IMR-90 (cell line): Measurements from ENCODE around the gene ACP4. TPM values are rescaled to one million over a fixed set of nuclear protein-coding genes. Genes with fewer than 3 reads are reported as not detected.

Experiments
- ATAC-seq: fragments of 200-7000 bp; cut with Tn5 transposase; 2 replicates; pipeline ENCODE4 v1.9.1; 2020; ENCODE audit warnings: low read depth, mild to moderate bottlenecking, moderate library complexity
- BruUV-seq: library from RNA; stranded (reverse); fragments of 400-500 nt; replicated peaks from 2 replicates; lab custom pipeline; 2021; lab: Mats Ljungman, UMichigan
- CTCF ChIA-PET: fragments of 300-600 bp; formaldehyde crosslinking; extraction: SDS; loops from one replicate; lab custom pipeline; 2021; ENCODE audit warnings: antibody characterized with exemption; lab: Yijun Ruan, JAX
- POLR2A ChIA-PET: fragments of 300-600 bp; sonication (Branson Sonifier 250); formaldehyde crosslinking; loops from one replicate; lab custom pipeline; 2022; ENCODE audit warnings: antibody characterized with exemption; ENCODE audit not compliant: unreplicated experiment; lab: Charles Lee
- DNase-seq: peaks from one replicate; pipeline ENCODE4 v3.0.0; 2013
- H2AFZ ChIP-seq: replicated peaks from 2 replicates; pipeline ENCODE3; 2013; ENCODE audit warnings: low read length, mild to moderate bottlenecking; ENCODE audit not compliant: poor library complexity
- H2AK5ac ChIP-seq: 2 replicates; pipeline ENCODE4 v1.6.1; 2013; ENCODE audit warnings: low read depth, low read length, inconsistent platforms
- H2AK9ac ChIP-seq: replicated peaks from 2 replicates; pipeline ENCODE3; 2013; ENCODE audit warnings: mild to moderate bottlenecking, low read depth, low read length, moderate library complexity; ENCODE audit not compliant: poor library complexity
- H2BK120ac ChIP-seq: 2 replicates; pipeline ENCODE4 v1.6.1; 2013; ENCODE audit warnings: low read depth, low read length, inconsistent platforms
- H2BK15ac ChIP-seq: 3 replicates; pipeline ENCODE4 v1.6.1; 2013; ENCODE audit warnings: low read depth, low read length, inconsistent platforms
- H2BK20ac ChIP-seq: 2 replicates; pipeline ENCODE4 v1.6.1; 2013; ENCODE audit warnings: low read depth, mild to moderate bottlenecking, inconsistent platforms, low read length, moderate library complexity
- H2BK5ac ChIP-seq: 2 replicates; pipeline ENCODE4 v1.6.1; 2013; ENCODE audit warnings: mild to moderate bottlenecking, low read depth, low read length, inconsistent platforms; ENCODE audit not compliant: poor library complexity, severe bottlenecking
- H3K14ac ChIP-seq: replicated peaks from 2 replicates; pipeline ENCODE4 v1.6.1; 2013; ENCODE audit warnings: low read depth, low read length, inconsistent platforms
- H3K18ac ChIP-seq: 2 replicates; pipeline ENCODE4 v1.6.1; 2013; ENCODE audit warnings: low read depth, low read length, control low read depth
- H3K23ac ChIP-seq: 2 replicates; pipeline ENCODE4 v1.6.1; 2013; ENCODE audit warnings: low read depth, low read length, inconsistent platforms
- H3K27ac ChIP-seq: 2 replicates; pipeline ENCODE4 v1.5.1; 2013; ENCODE audit warnings: mild to moderate bottlenecking, control low read depth, low read length; ENCODE audit not compliant: insufficient read depth
- H3K27me3 ChIP-seq: 2 replicates; pipeline ENCODE4 v1.6.1; 2013; ENCODE audit warnings: low read length; ENCODE audit not compliant: control insufficient read depth, insufficient read depth
- H3K36me3 ChIP-seq: 2 replicates; pipeline ENCODE4 v1.6.1; 2013; ENCODE audit warnings: low read length, mixed read lengths; ENCODE audit not compliant: control insufficient read depth, insufficient read depth
- H3K4ac ChIP-seq: 2 replicates; pipeline ENCODE4 v1.6.1; 2013; ENCODE audit warnings: low read depth, low read length, inconsistent platforms
- H3K4me1 ChIP-seq: 2 replicates; pipeline ENCODE4 v1.6.1; 2013; ENCODE audit warnings: low read length, mixed read lengths; ENCODE audit not compliant: control insufficient read depth, insufficient read depth
- H3K4me2 ChIP-seq: 2 replicates; pipeline ENCODE4 v1.6.1; 2013; ENCODE audit warnings: low read depth, mild to moderate bottlenecking, control low read depth, low read length, moderate library complexity
- H3K4me3 ChIP-seq: 2 replicates; pipeline ENCODE4 v1.5.1; 2013; ENCODE audit warnings: low read depth, mild to moderate bottlenecking, control low read depth, low read length, moderate library complexity; ENCODE audit not compliant: insufficient read depth
- H3K56ac ChIP-seq: 2 replicates; pipeline ENCODE4 v1.6.1; 2013; ENCODE audit warnings: low read length, inconsistent platforms; ENCODE audit not compliant: insufficient read depth; ENCODE audit errors: extremely low read depth
- H3K79me1 ChIP-seq, 2 experiments: 2 replicates each; pipeline ENCODE4 v1.6.1; 2013; ENCODE audit warnings: low read length in 2 of 2, inconsistent platforms in 1 of 2, low read depth in 1 of 2
- H3K9ac ChIP-seq: 2 replicates; pipeline ENCODE4 v1.6.1; 2013; ENCODE audit warnings: low read depth, low read length, control low read depth
- H3K9me1 ChIP-seq: 2 replicates; pipeline ENCODE4 v1.6.1; 2013; ENCODE audit warnings: low read length, inconsistent platforms; ENCODE audit not compliant: insufficient read depth
- H3K9me3 ChIP-seq: 2 replicates; pipeline ENCODE4 v1.6.1; 2013; ENCODE audit warnings: low read length; ENCODE audit not compliant: control insufficient read depth, insufficient read depth
- H4K20me1 ChIP-seq: 2 replicates; pipeline ENCODE4 v1.6.1; 2013; ENCODE audit warnings: low read length, inconsistent platforms; ENCODE audit not compliant: insufficient read depth
- H4K5ac ChIP-seq: 2 replicates; pipeline ENCODE4 v1.6.1; 2013; ENCODE audit warnings: mild to moderate bottlenecking, low read depth, low read length, control low read depth
- H4K8ac ChIP-seq, 2 experiments: 2 replicates each; pipeline ENCODE4 v1.6.1; 2013; ENCODE audit warnings: low read depth in 2 of 2, low read length in 2 of 2, control low read depth in 1 of 2, inconsistent platforms in 1 of 2
- H4K91ac ChIP-seq: 2 replicates; pipeline ENCODE4 v1.6.1; 2013; ENCODE audit warnings: low read depth, low read length, inconsistent platforms; ENCODE audit not compliant: insufficient read depth
- BHLHE40 ChIP-seq: fragments of 150-350 bp; IDR thresholded peaks from 2 replicates; pipeline ENCODE4 v1.6.1; 2016; ENCODE audit warnings: mild to moderate bottlenecking, low read depth, low read length
- CEBPB ChIP-seq: IDR thresholded peaks from 2 replicates; pipeline ENCODE4 v1.6.1; 2012; ENCODE audit warnings: low read depth, low read length, improper control_type of control experiment
- CHD1 ChIP-seq: IDR thresholded peaks from 2 replicates; pipeline ENCODE4 v1.6.1; 2012; ENCODE audit warnings: low read depth, low read length, improper control_type of control experiment
- ELK1 ChIP-seq: fragments of 150-350 bp; IDR thresholded peaks from 2 replicates; pipeline ENCODE4 v1.6.1; 2016; ENCODE audit warnings: low read depth, mild to moderate bottlenecking, low read length, moderate library complexity, borderline replicate concordance
- FOS ChIP-seq: fragments of 150-350 bp; IDR thresholded peaks from 2 replicates; pipeline ENCODE4 v1.6.1; 2016; ENCODE audit warnings: low read depth, low read length
- MAZ ChIP-seq: IDR thresholded peaks from 2 replicates; pipeline ENCODE4 v1.6.1; 2012; ENCODE audit warnings: low read depth, mild to moderate bottlenecking, low read length, improper control_type of control experiment, moderate library complexity, borderline replicate concordance
- NFE2L2 ChIP-seq: fragments of 150-350 bp; IDR thresholded peaks from 2 replicates; pipeline ENCODE4 v1.6.1; 2016; ENCODE audit warnings: low read depth, mild to moderate bottlenecking, low read length
- RAD21 ChIP-seq: IDR thresholded peaks from 2 replicates; pipeline ENCODE4 v1.6.1; 2012; ENCODE audit warnings: low read length, improper control_type of control experiment
- RFX5 ChIP-seq: IDR thresholded peaks from 2 replicates; pipeline ENCODE4 v1.8.0; 2012; ENCODE audit warnings: low read depth, mild to moderate bottlenecking, low read length, moderate library complexity
- SMC3 ChIP-seq: fragments of 150-350 bp; IDR thresholded peaks from 2 replicates; pipeline ENCODE4 v1.6.1; 2016; ENCODE audit warnings: low read depth, mild to moderate bottlenecking, antibody characterized with exemption, low read length, moderate library complexity
- WGBS, 2 experiments: methylation state at CpG; one replicate each; pipeline versions ENCODE4 v1.1.5 to v1.1.7; 2013; ENCODE audit warnings: missing lambda C conversion rate in 2 of 2; ENCODE audit not compliant: insufficient read length in 1 of 2; ENCODE audit errors: extremely low coverage in 2 of 2; 5-methylcytosine and 5-hydroxymethylcytosine counted together
- dilution Hi-C: fragments of 300-500 bp; cut with HindIII; formaldehyde crosslinking; loops from one replicate; pipeline ENCODE4 v1.14.3; 2018; ENCODE audit warnings: low sequenced_read_pairs; ENCODE audit not compliant: unreplicated experiment
- in situ Hi-C: fragments of 300-500 bp; cut with MboI; formaldehyde crosslinking; loops from 3 replicates; pipeline ENCODE4 v1.14.3; 2019; ENCODE audit warnings: low sequenced_read_pairs, inconsistent platforms, mixed read lengths
- intact Hi-C: fragments of 100-400 bp; cut with micrococcal nuclease; formaldehyde crosslinking; loops from 2 replicates; pipeline ENCODE4 v1.10.0; 2022
- polyA plus RNA-seq, 3 experiments: library from polyadenylated mRNA; depleted of rRNA; stranded (reverse); fragments of >200 nt; gene quantifications; 2 replicates each; pipeline ENCODE4 v1.2.3, GENCODE V29; 2012; ENCODE audit warnings: low replicate concordance in 1 of 3
- total RNA-seq: library from RNA; depleted of rRNA; stranded (reverse); fragments of >200 nt; gene quantifications from 2 replicates; pipeline ENCODE4 v1.2.3, GENCODE V29; 2012
- TF ChIP-seq, protein P1 (sequence below): conservative IDR thresholded peaks from 2 replicates; pipeline ENCODE4 v1.5.1; 2012; ENCODE audit warnings: mild to moderate bottlenecking, low read depth, low read length, improper control_type of control experiment

Gene ACP4
- total and polyA plus RNA-seq, 2 of the 4 experiments (the other 2 are of a cell fraction), result not detected

- intact Hi-C loops (no loop called here), in situ Hi-C loops (no loop called here), dilution Hi-C loops (no loop called here)
- no peak overlapping the region for H3K4ac ChIP-seq
- H4K91ac ChIP-seq, result no peak overlapping the region
- no peak overlapping the region for H2BK120ac ChIP-seq
- H3K18ac ChIP-seq, result no peak overlapping the region
- WGBS, 2 experiments, result no CpG with 5 or more reads among the region's 5 CpGs
- BruUV-seq, result no TSS peak
- H3K14ac ChIP-seq, result no peak overlapping the region
- no peak overlapping the region for H4K5ac ChIP-seq
- peaks cover 27% of the 10 kb centered on the region for H3K27me3 ChIP-seq
- no peaks in the 10 kb centered on the region for H3K36me3 ChIP-seq
- DNase-seq, result no peak
- no peaks in the 10 kb centered on the region for H3K79me1 ChIP-seq
- no peak overlapping the region for H3K23ac ChIP-seq
- ChIA-PET CTCF (no interaction called here), POLR2A (no interaction called here)
- no peak for TF ChIP-seq SMC3
- TF ChIP-seq NFE2L2, result no peak
- no peak for TF ChIP-seq CEBPB
- TF ChIP-seq, protein P1, sequence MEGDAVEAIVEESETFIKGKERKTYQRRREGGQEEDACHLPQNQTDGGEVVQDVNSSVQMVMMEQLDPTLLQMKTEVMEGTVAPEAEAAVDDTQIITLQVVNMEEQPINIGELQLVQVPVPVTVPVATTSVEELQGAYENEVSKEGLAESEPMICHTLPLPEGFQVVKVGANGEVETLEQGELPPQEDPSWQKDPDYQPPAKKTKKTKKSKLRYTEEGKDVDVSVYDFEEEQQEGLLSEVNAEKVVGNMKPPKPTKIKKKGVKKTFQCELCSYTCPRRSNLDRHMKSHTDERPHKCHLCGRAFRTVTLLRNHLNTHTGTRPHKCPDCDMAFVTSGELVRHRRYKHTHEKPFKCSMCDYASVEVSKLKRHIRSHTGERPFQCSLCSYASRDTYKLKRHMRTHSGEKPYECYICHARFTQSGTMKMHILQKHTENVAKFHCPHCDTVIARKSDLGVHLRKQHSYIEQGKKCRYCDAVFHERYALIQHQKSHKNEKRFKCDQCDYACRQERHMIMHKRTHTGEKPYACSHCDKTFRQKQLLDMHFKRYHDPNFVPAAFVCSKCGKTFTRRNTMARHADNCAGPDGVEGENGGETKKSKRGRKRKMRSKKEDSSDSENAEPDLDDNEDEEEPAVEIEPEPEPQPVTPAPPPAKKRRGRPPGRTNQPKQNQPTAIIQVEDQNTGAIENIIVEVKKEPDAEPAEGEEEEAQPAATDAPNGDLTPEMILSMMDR, result no peak
- TF ChIP-seq FOS, result no peak
- no peak for TF ChIP-seq MAZ
- no peak for TF ChIP-seq CHD1
- TF ChIP-seq BHLHE40, result no peak
- no peak for TF ChIP-seq RAD21
- no peak for TF ChIP-seq ELK1
- no peak for TF ChIP-seq RFX5
- no peak for ATAC-seq
- H2BK5ac ChIP-seq, result no peak overlapping the region
- H3K9ac ChIP-seq, result no peak overlapping the region
- no peaks in the 10 kb centered on the region for H3K4me1 ChIP-seq
- no peak overlapping the region for H2AFZ ChIP-seq
- H3K56ac ChIP-seq, result no peak overlapping the region
- H2AK9ac ChIP-seq, result no peak overlapping the region
- no peak overlapping the region for H2AK5ac ChIP-seq
- no peak overlapping the region for H2BK15ac ChIP-seq
- H3K27ac ChIP-seq, result no peak overlapping the region
- H3K9me3 ChIP-seq, result no peaks in the 10 kb centered on the region
- H3K4me3 ChIP-seq, result no peak overlapping the region
- no peak overlapping the region for H4K8ac ChIP-seq
- no peaks in the 10 kb centered on the region for H3K9me1 ChIP-seq
- H4K20me1 ChIP-seq, result no peaks in the 10 kb centered on the region
- H2BK20ac ChIP-seq, result no peak overlapping the region
- no peak overlapping the region for H3K4me2 ChIP-seq
Observed at GRCh38 chr19:50814883-50815282, 24.7 kb downstream of the ACP4 start.
